GM19043 (cell line): ENCODE measurements around the gene HOXD13.

ENCODE experiments used
- ATAC-seq: cut with Tn5 transposase; IDR thresholded peaks from one replicate; pipeline ENCODE4 v1.9.1; 2021; ENCODE audit warnings: low read depth; ENCODE audit not compliant: unreplicated experiment

Gene HOXD13

GRCh38 chr2:176092270-176093144 lies at the start of gene HOXD13:
HOXD13 (plus strand) TSS chr2:176092721; CDS start chr2:176092891, 170 bp downstream.
- ATAC-seq = no peak

DNA sequence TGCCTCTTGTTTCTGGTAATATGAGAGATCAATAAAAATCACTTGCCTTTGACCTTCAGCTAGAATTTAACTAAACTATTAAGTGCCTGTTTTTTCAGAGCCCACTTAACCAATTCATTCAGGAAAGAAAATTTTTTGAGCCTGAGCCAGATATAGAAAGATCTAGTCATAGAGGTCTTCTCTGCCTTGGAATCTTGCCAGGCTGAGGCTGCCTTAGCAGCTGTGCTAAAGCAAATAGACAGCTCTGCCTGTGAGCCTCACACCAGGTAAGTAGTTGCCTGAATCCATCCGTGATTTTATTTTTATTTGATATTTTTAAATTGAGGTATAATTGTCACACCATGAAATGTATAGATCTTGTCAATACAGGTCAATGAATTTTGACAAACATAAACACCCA lies 36.1 kb upstream of the HOXD13 start:
- ATAC-seq = no peak

DNA sequence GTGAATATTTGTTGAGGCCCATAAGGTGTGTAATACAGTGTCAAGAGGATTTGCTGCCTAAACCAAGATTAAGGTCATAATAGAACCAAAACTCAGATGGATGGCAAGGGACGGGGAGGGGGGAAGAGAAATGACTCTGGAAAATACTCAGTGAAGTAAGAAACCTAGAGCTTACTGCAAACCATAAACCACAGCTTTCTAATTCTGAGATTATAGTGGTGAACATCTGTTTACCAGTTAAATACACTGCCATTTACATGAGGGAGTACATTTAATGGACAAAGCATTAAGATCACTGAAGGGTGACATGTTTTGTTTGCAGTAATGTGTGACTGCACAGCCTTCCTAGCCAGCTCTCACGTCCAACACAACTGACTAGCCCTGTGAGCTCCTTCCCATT lies 28.6 kb upstream of the HOXD13 start:
- ATAC-seq = no peak

DNA sequence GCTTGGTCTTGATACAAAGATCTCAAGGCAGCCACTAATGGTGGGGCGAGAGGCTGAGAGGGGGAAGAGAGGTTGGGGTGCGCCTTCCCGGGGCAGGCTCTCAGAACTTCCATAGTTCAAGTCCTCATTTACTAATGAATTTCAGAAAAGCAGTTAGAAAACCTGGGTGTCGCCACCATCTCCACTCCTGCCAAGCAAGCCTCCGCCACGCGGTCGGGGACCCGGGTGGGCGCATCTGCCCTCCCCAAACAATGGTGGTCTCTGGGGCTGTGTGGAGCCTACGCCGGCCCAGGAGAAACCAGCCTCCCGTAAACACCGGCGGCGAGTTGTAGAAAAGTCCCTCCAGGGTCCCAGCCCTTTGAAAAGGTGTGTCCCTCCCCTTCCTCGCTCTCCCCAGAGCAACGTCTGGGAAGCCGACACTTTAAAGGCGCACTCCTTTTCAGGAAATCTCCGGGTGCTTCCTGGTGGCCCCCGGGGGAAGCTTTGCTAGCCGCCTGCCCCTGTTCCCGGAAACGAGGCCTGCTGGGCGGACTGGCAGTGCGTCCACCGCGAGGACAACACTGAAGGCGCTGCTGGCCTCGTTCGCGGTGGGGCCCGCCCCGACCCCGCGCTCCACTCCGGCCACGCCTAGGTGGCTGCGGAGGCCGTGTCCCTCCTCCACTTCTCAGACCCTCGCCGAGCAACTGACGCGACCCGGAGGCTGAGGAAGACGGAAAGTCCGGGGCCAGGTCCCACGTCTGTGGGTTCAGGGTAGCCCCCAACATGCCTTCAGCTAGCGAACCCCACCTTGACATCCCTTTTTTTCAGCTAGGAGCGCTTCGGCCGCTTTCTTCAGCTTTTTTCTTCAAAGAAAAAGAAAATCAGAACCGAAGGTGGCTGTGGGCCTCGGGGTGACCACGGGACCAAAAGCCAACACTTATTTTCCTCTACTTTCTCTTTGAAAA lies 25.6 kb upstream of the HOXD13 start:
- ATAC-seq = no peak

GRCh38 chr2:176067589-176068418 lies 24.7 kb upstream of the HOXD13 start:
- ATAC-seq = no peak

- no peak for ATAC-seq
Observed at GRCh38 chr2:176068419-176068832, 24.1 kb upstream of the HOXD13 start.

GRCh38 chr2:176071330-176072291 lies 20.9 kb upstream of the HOXD13 start:
- no peak for ATAC-seq

DNA sequence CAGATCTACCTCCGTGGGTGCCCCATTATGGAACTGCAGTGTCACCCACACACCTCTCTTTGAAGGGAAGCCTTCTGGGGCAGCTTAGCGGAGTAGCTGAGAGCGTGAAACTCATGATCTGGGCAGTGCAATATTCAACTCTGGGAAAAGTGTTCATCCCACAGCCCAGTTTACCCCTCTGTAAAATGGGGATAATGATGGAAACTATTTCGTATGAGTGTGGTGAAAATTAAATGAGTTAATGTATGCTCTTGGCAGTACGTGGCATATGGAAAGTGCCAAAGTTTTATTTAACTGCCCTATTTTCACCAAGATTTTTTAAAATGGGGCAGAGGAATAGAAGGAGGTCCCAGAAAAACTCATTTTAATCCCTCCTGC lies 20.2 kb upstream of the HOXD13 start:
- ATAC-seq = no peak

- no peak for ATAC-seq
Observed at GRCh38 chr2:176072951-176073904, 19.3 kb upstream of the HOXD13 start.

DNA sequence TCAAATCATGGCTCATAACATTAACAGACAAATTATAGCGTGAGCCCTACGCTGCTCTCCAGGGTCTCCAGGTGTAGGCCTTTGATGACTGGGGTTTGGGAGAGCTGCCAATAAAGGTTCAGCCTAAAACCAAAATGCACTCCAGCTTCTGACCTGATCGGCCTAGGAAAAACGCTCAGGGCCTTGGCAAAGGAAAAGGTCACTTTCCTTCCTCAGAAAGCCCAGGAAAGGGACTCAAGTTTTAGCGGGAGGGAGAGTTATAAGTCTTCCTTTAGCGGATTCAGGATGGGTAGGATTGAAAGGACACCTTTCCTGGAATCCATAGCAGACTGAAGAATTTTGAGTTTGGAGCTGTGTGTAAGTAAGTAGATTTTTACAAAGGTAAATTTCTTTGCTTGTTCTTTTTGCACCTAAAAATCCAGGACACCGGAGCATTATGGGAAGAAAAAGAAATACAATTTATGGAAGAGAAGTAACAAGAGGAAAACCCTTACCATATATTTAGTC lies 17.5 kb upstream of the HOXD13 start:
- ATAC-seq = no peak

GRCh38 chr2:176075481-176075880 lies 17.0 kb upstream of the HOXD13 start:
- no peak for ATAC-seq

DNA sequence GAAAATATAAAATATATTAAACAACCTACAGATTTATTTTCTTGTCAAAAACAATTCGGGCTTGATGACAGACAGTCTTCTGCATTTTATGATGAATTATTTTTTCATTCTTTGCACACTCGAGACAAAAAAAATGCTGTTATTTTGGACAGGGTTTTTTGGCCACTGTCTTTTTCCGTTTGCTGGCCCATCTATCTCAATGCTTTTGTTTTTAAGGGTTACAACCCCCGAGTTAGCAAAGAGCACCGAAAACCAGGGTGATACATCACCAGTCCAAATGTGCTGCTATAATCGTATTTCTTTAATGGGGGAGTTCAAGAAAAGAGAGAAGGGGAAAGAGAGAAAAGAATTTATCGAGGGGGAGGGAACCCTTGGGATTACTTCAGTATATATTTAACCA lies 16.5 kb upstream of the HOXD13 start:
- no peak for ATAC-seq

- ATAC-seq = no peak
Observed at GRCh38 chr2:176076796-176077195, 15.7 kb upstream of the HOXD13 start.

GRCh38 chr2:176078541-176079284 lies 13.8 kb upstream of the HOXD13 start:
- ATAC-seq = no peak

GRCh38 chr2:176079285-176079830 lies 13.2 kb upstream of the HOXD13 start:
- ATAC-seq = no peak

DNA sequence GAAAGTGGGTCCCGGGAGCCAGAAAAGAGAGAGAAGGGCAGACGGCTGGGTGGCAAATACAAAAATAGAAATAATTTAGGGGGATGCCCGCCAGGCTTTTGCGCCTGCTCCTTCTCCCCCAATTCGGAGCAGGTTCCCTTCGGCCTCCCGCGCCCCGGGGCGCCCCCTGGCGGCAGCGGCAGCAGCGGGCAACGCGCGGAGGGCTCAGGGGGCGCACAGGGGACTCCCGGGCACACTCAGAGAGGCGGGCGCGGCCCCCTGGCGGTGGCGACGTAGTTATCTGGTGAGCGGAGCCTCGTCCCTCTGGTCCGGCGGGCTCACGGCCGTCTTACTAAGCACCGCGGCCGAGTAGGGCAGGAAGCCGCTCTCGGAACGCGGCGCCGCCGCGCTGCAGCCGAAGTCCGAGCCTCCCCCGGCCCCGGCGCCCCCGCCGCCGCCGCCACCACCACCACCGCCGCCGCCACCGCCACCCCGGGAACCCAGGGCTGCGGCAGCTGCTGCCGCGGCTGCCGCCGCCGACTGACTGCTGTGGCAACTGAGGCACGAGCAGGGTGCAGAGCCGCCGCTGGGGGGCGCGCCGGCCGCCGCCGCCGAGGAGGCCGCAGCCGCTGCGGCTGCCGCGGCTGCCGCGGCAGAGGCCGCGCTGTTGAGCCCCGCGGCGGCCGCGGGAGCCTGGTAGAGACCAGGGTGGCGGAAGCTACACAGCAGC lies 12.5 kb upstream of the HOXD13 start:
- no peak for ATAC-seq
